Hepatocyte (in vitro differentiated cells): ENCODE measurements around the gene MKRN2OS. TPM values are rescaled to one million over a fixed set of nuclear protein-coding genes. Genes with fewer than 3 reads are reported as not detected.

Experiments used
- DNase-seq: peaks from one replicate; pipeline ENCODE4 v3.0.0-alpha.2; 2016; ENCODE audit warnings: low spot score
- H2AFZ ChIP-seq: fragments of 200-600 bp; sonication (generic); 2 replicates; pipeline ENCODE4 v1.6.0; 2016; ENCODE audit warnings: antibody characterized with exemption, mild to moderate bottlenecking
- H3K27ac ChIP-seq: fragments of 200-600 bp; sonication (generic); 2 replicates; pipeline ENCODE4 v1.5.1; 2016; ENCODE audit warnings: mild to moderate bottlenecking
- H3K27me3 ChIP-seq: fragments of 200-600 bp; sonication (generic); 2 replicates; pipeline ENCODE4 v1.6.1; 2016
- H3K36me3 ChIP-seq: fragments of 200-600 bp; sonication (generic); replicated peaks from 2 replicates; pipeline ENCODE4 v1.5.1; 2016; ENCODE audit warnings: low read depth; ENCODE audit not compliant: insufficient read depth
- H3K4me1 ChIP-seq: fragments of 200-600 bp; sonication (generic); 2 replicates; pipeline ENCODE4 v1.5.1; 2016; ENCODE audit warnings: mild to moderate bottlenecking, moderate library complexity; ENCODE audit not compliant: insufficient read depth
- H3K4me2 ChIP-seq: fragments of 200-600 bp; sonication (generic); 2 replicates; pipeline ENCODE4 v1.6.0; 2016
- H3K4me3 ChIP-seq: fragments of 200-600 bp; sonication (generic); 2 replicates; pipeline ENCODE4 v1.5.1; 2016; ENCODE audit warnings: mild to moderate bottlenecking
- H3K79me2 ChIP-seq: fragments of 200-600 bp; sonication (generic); 2 replicates; pipeline ENCODE4 v1.6.0; 2017; ENCODE audit warnings: mild to moderate bottlenecking
- H3K9me2 ChIP-seq: fragments of 200-600 bp; sonication (generic); replicated peaks from 2 replicates; pipeline ENCODE4 v1.6.0; 2017; ENCODE audit warnings: mild to moderate bottlenecking; ENCODE audit not compliant: insufficient read depth
- H3K9me3 ChIP-seq: fragments of 200-600 bp; sonication (generic); 2 replicates; pipeline ENCODE4 v1.5.1; 2016; ENCODE audit warnings: low read depth, mild to moderate bottlenecking
- H4K20me1 ChIP-seq: fragments of 200-600 bp; sonication (generic); 2 replicates; pipeline ENCODE4 v1.6.0; 2016; ENCODE audit warnings: mild to moderate bottlenecking; ENCODE audit not compliant: insufficient read depth, poor library complexity, severe bottlenecking
- CTCF ChIP-seq: fragments of 200-600 bp; sonication (generic); IDR thresholded peaks from 2 replicates; pipeline ENCODE4 v1.5.1; 2016; ENCODE audit warnings: antibody characterized with exemption, mild to moderate bottlenecking; ENCODE audit not compliant: poor library complexity
- EZH2 ChIP-seq: fragments of 200-600 bp; sonication (generic); IDR thresholded peaks from 2 replicates; pipeline ENCODE4 v1.6.1; 2016; ENCODE audit warnings: antibody characterized with exemption, mild to moderate bottlenecking, borderline replicate concordance
- EZH2phosphoT487 ChIP-seq: fragments of 200-600 bp; sonication (generic); IDR thresholded peaks from one replicate; pipeline ENCODE4 v1.6.1; 2018; ENCODE audit warnings: antibody characterized with exemption, mild to moderate bottlenecking, low read depth, moderate library complexity; ENCODE audit not compliant: unreplicated experiment, severe bottlenecking
- WGBS: methylation state at CpG from one replicate; pipeline ENCODE4 v1.1.6; 2016; ENCODE audit warnings: low lambda C conversion rate; ENCODE audit errors: missing lambda C conversion rate; 5-methylcytosine and 5-hydroxymethylcytosine counted together
- polyA plus RNA-seq: library from polyadenylated mRNA; unstranded; fragments of >200 nt; fragmentation: Nextera tagmentation; extraction: Ambion mirVana; gene quantifications from 2 replicates; pipeline ENCODE4 v1.2.1, GENCODE V29; 2016
- total RNA-seq: library from RNA; depleted of rRNA; stranded (reverse); fragments of >200 nt; gene quantifications from 2 replicates; pipeline ENCODE4 v1.2.3, GENCODE V29; 2014

MKRN2OS gene
- total and polyA plus RNA-seq, 2 experiments from 2014 or later, result 3.0 to 3.3 TPM

GRCh38 chr3:12562451-12562850 lies 17.2 kb upstream of the MKRN2OS start:
- H2AFZ ChIP-seq, result no peak overlapping the region
- no peak overlapping the region for H3K4me3 ChIP-seq
- H3K9me2 ChIP-seq, result no peaks in the 10 kb centered on the region
- no peak for DNase-seq
- no peak overlapping the region for H3K27ac ChIP-seq
- no peaks in the 10 kb centered on the region for H3K27me3 ChIP-seq
- H3K79me2 ChIP-seq, result peaks cover 97% of the 10 kb centered on the region
- H3K4me1 ChIP-seq, result peaks cover 21% of the 10 kb centered on the region
- TF ChIP-seq EZH2 (no peak), CTCF (no peak), EZH2phosphoT487 (no peak)
- no peaks in the 10 kb centered on the region for H3K36me3 ChIP-seq
- no peak overlapping the region for H3K4me2 ChIP-seq
- peaks cover 60% of the 10 kb centered on the region for H4K20me1 ChIP-seq
- WGBS, result 55% methylated on average over 1 of the region's 1 CpG
- H3K9me3 ChIP-seq, result no peaks in the 10 kb centered on the region

- 90% methylated on average over 2 of the region's 2 CpGs for WGBS
- Histone ChIP-seq H3K27ac (no peak overlapping the region), H3K4me2 (no peak overlapping the region), H3K36me3 (no peaks in the 10 kb centered on the region), H2AFZ (no peak overlapping the region), H4K20me1 (peaks cover 55% of the 10 kb centered on the region), H3K9me2 (no peaks in the 10 kb centered on the region), H3K79me2 (peaks cover 88% of the 10 kb centered on the region), H3K9me3 (no peaks in the 10 kb centered on the region), H3K27me3 (no peaks in the 10 kb centered on the region), H3K4me1 (peaks cover 21% of the 10 kb centered on the region), H3K4me3 (no peak overlapping the region)
- TF ChIP-seq EZH2phosphoT487 (no peak), CTCF (no peak), EZH2 (no peak)
- no peak for DNase-seq
These were observed 16.1 kb upstream of the MKRN2OS start for GRCh38 chr3:12561397-12561796.

GRCh38 chr3:12560505-12561190 lies 15.3 kb upstream of the MKRN2OS start:
- Histone ChIP-seq H2AFZ (no peak overlapping the region), H3K36me3 (no peaks in the 10 kb centered on the region), H3K9me2 (no peaks in the 10 kb centered on the region), H3K27ac (no peak overlapping the region), H3K9me3 (no peaks in the 10 kb centered on the region), H4K20me1 (peaks cover 52% of the 10 kb centered on the region), H3K79me2 (peaks cover 80% of the 10 kb centered on the region), H3K4me2 (no peak overlapping the region), H3K27me3 (no peaks in the 10 kb centered on the region), H3K4me3 (no peak overlapping the region), H3K4me1 (peaks cover 21% of the 10 kb centered on the region)
- DNase-seq, result no peak
- 85% methylated on average over 5 of the region's 5 CpGs for WGBS
- no peak for TF ChIP-seq EZH2phosphoT487
- no peak for TF ChIP-seq EZH2
- TF ChIP-seq CTCF, result no peak

- Histone ChIP-seq H2AFZ (no peak overlapping the region), H3K9me2 (no peaks in the 10 kb centered on the region), H4K20me1 (peaks cover 52% of the 10 kb centered on the region), H3K4me2 (peak overlapping the region; percentile 76), H3K4me3 (no peak overlapping the region), H3K27me3 (no peaks in the 10 kb centered on the region), H3K79me2 (peaks cover 69% of the 10 kb centered on the region), H3K36me3 (no peaks in the 10 kb centered on the region), H3K4me1 (peaks cover 21% of the 10 kb centered on the region), H3K9me3 (no peaks in the 10 kb centered on the region), H3K27ac (no peak overlapping the region)
- no peak for TF ChIP-seq EZH2
- TF ChIP-seq EZH2phosphoT487, result no peak
- TF ChIP-seq CTCF, result no peak
- 85% methylated on average over 3 of the region's 3 CpGs for WGBS
- DNase-seq, result no peak
These were observed 14.2 kb upstream of the MKRN2OS start for GRCh38 chr3:12559520-12559919.
